LNCaP clone FGC (cell line): Measurements from ENCODE around the gene PARN.

Experiments used
- DNase-seq: peaks from one replicate; pipeline ENCODE4 v3.0.0-alpha.2; 2011; ENCODE audit warnings: low read depth
- H3K4me3 ChIP-seq: 2 replicates; pipeline ENCODE4 v1.5.1; 2011; ENCODE audit warnings: mild to moderate bottlenecking, low read depth, low read length, control low read depth
- CTCF ChIP-seq: IDR thresholded peaks from 2 replicates; pipeline ENCODE4 v1.5.1; 2012; ENCODE audit warnings: mild to moderate bottlenecking; ENCODE audit not compliant: control insufficient read depth, insufficient read depth; ENCODE audit errors: extremely low read depth

PARN gene

GRCh38 chr16:14454391-14454790 is 175.7 kb downstream of the PARN start:
- no peak overlapping the region for H3K4me3 ChIP-seq
- TF ChIP-seq CTCF: no peak
- no peak for DNase-seq

- no peak for TF ChIP-seq CTCF
- DNase-seq: no peak
- H3K4me3 ChIP-seq: no peak overlapping the region
Observed at GRCh38 chr16:14452066-14452465, 178.0 kb downstream of the PARN start.

- no peak overlapping the region for H3K4me3 ChIP-seq
- DNase-seq: no peak
- TF ChIP-seq CTCF: no peak
Observed at GRCh38 chr16:14450846-14451245, 179.2 kb downstream of the PARN start.

GRCh38 chr16:14449790-14450480 is 180.1 kb downstream of the PARN start:
- TF ChIP-seq CTCF: no peak
- no peak for DNase-seq
- no peak overlapping the region for H3K4me3 ChIP-seq

- peak; percentile 83 for DNase-seq
- H3K4me3 ChIP-seq: no peak overlapping the region
- TF ChIP-seq CTCF: no peak
Observed at GRCh38 chr16:14449334-14449733, 180.7 kb downstream of the PARN start.

- no peak overlapping the region for H3K4me3 ChIP-seq
- no peak for TF ChIP-seq CTCF
- no peak for DNase-seq
Observed at GRCh38 chr16:14448879-14449278, 181.2 kb downstream of the PARN start.

GRCh38 chr16:14447783-14448182 is 182.3 kb downstream of the PARN start:
- no peak for DNase-seq
- no peak overlapping the region for H3K4me3 ChIP-seq
- TF ChIP-seq CTCF: no peak
